ENCODE data around the gene ADAM21. TPM values are rescaled to one million over a fixed set of nuclear protein-coding genes. Genes with fewer than 3 reads are reported as not detected.
"Not testable (repeated sequence)": the region's sequence is repeated elsewhere in the genome, so short reads cannot be mapped to it uniquely, and the experiment has no call there.

Gene ADAM21
- polyA plus RNA-seq, 3 donors: 0.03 to 0.12 TPM; not detected in 1

GRCh38 chr14:70472253-70473159 is 20.5 kb downstream of the ADAM21 start:
- no peak overlapping the region for H3K27ac ChIP-seq (ENCODE audit: low read depth, low read length)
- 79 to 93% (median 89%) methylated on average over 4 of the region's 4 CpGs for WGBS, 3 donors

DNA sequence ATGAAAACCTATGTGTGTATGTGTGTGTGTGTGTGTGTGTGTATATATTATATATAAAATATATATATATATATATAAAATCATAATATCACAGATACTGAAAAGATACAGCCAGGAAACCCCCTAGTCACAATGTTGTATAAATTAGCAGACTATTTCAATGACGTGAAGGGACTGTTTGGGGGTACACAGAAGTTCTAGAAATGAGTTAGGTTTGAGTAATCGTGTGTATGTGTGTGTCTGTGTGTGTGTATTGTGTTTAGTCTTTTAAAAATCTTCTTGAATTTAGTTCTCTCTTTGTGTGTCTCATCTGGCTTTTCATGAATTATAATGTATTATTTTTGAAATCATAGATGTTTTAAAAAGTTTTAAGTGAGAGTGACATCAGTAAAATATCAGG is 21.9 kb downstream of the ADAM21 start:
- H3K27ac ChIP-seq (ENCODE audit: low read depth, low read length): no peak overlapping the region
- 74 to 89% (median 86%) methylated on average over 2 of the region's 2 CpGs for WGBS, 3 donors

GRCh38 chr14:70475459-70475858 is 23.5 kb downstream of the ADAM21 start:
- H3K27ac ChIP-seq (ENCODE audit: low read depth, low read length): not testable (repeated sequence)
- WGBS, 3 donors: 90 to 95% (median 92%) methylated on average over 10 to 13 of the region's 13 CpGs

DNA sequence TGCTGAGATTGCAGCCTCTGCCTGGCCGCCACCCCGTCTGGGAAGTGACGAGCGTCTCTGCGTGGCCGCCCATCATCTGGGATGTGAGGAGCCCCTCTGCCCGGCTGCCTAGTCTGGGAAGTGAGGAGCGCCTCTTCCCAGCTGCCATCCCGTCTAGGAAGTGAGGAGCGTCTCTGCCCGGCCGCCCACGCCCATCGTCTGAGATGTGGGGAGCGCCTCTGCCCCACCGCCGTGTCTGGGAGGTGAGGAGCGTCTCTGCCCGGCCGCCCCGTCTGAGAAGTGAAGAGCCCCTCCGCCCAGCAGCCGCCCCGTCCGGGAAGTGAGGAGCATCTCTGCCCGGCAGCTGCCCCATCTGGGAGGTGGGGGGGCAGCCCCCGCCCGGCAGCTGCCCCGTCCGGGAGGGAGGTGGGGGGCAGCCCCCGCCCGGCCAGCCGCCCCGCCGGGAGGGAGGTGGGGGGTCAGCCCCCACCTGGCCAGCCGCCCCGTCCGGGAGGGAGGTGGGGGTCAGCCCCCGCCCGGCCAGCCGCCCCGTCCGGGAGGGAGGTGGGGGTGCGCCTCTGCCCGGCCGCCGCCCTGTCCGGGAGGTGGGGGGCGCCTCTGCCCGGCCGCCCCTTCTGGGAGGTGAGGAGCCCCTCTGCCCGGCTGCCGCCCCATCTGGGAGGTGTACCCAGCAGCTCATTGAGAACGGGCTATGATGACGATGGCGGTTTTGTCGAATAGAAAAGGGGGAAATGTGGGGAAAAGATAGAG is 25.6 kb downstream of the ADAM21 start:
- not testable (repeated sequence) for H3K27ac ChIP-seq (ENCODE audit: low read depth, low read length)
- 94 to 96% (median 96%) methylated on average over 35 to 57 of the region's 57 CpGs for WGBS, 3 donors

DNA sequence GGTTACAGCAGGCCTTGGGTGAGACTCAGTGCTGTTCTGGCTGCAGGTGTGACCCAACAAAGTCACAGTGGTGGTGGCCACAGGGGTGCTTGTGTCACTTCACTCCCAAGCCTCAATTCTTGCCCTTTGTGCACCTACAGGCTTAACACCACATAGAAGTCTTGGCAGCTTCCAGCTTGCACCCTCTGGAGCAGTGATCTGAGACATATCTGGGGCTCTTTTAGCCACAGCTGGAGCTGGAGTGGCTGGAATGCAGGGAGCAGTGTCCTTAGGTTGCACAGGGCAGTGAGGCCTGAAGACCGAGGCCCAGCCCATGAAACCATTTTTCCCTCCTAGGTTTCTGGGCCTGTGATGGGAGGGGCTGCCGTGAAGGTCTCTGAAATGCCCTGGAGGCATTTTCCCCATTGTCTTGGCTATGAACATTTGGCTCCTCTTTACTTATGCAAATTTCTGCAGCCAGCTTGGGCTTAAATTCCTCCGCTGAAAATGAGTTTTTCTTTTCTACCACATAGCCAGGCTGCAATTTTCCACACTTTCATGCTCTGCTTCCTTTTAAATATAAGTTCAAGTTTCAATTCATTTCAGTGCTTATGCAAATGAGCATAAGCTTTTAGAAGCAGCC is 37.7 kb downstream of the ADAM21 start:
- H3K27ac ChIP-seq (ENCODE audit: low read depth, low read length): no peak overlapping the region
- WGBS, 3 donors: 80 to 97% (median 81%) methylated on average over 3 of the region's 3 CpGs

- no peak overlapping the region for H3K27ac ChIP-seq (ENCODE audit: low read depth, low read length)
Measured at GRCh38 chr14:70498191-70498590, 46.2 kb downstream of the ADAM21 start.

Other genes starting within 250 kb of the ADAM21 start
- gene COX16, start 92.5 kb upstream of the ADAM21 start, polyA plus RNA-seq: 10 to 100 TPM; 21.9 to 71.3 (median 33.0) TPM
- 10 to 100 TPM in 1 of 3 donors, 1 to 10 TPM in 2; 5.6 to 22.7 (median 9.6) TPM for gene SYNJ2BP, start 35.1 kb upstream of the ADAM21 start, polyA plus RNA-seq
- gene ADAM20, start 82.8 kb downstream of the ADAM21 start, polyA plus RNA-seq: under 1 TPM in 2 of 3 donors, not detected in 1; 0.02 to 0.06 TPM
- 10 to 100 TPM in 2 of 3 donors, 1 to 10 TPM in 1; 7.1 to 14.9 (median 13.2) TPM for gene MED6, start 148.5 kb downstream of the ADAM21 start, polyA plus RNA-seq
- 1 to 10 TPM in 1 of 3 donors, under 1 TPM in 2; 0.56 to 1.2 (median 0.79) TPM for gene TTC9, start 189.7 kb downstream of the ADAM21 start, polyA plus RNA-seq

All from adipose tissue (tissue), 3 donors.